HG03060 (cell line): ENCODE measurements around the gene RNF8.
"Not testable (repeated sequence)": the region's sequence is repeated elsewhere in the genome, so short reads cannot be mapped to it uniquely, and the experiment has no call there.

ENCODE experiments used
- ATAC-seq: cut with Tn5 transposase; IDR thresholded peaks from one replicate; pipeline ENCODE4 v1.9.1; 2021; ENCODE audit warnings: low read depth, moderate number of reproducible peaks; ENCODE audit not compliant: unreplicated experiment

RNF8 gene

GRCh38 chr6:37391120-37391519, 37.3 kb downstream of the RNF8 start:
- ATAC-seq: no peak

- no peak for ATAC-seq
Measured at GRCh38 chr6:37392821-37393220, 39.0 kb downstream of the RNF8 start.

GRCh38 chr6:37393381-37393929, 39.7 kb downstream of the RNF8 start:
- ATAC-seq: no peak

- no peak for ATAC-seq
Measured at GRCh38 chr6:37396571-37397180, 42.9 kb downstream of the RNF8 start.

- ATAC-seq: no peak
Measured at GRCh38 chr6:37399131-37399530, 45.3 kb downstream of the RNF8 start.

GRCh38 chr6:37399795-37400490, 46.2 kb downstream of the RNF8 start:
- ATAC-seq: no peak

- ATAC-seq: not testable (repeated sequence)
Measured at GRCh38 chr6:37401658-37402057, 47.9 kb downstream of the RNF8 start.

GRCh38 chr6:37406726-37407341, 53.1 kb downstream of the RNF8 start:
- ATAC-seq: no peak

GRCh38 chr6:37407948-37408347, 54.2 kb downstream of the RNF8 start:
- no peak for ATAC-seq

- ATAC-seq: no peak
Measured at GRCh38 chr6:37409501-37409900, 55.7 kb downstream of the RNF8 start.

GRCh38 chr6:37417393-37417792, 63.6 kb downstream of the RNF8 start:
- ATAC-seq: no peak

- no peak for ATAC-seq
Measured at GRCh38 chr6:37418722-37419121, 64.9 kb downstream of the RNF8 start.

- ATAC-seq: no peak
Measured at GRCh38 chr6:37426058-37426944, 72.5 kb downstream of the RNF8 start.

- ATAC-seq: no peak
Measured at GRCh38 chr6:37426945-37427510, 73.2 kb downstream of the RNF8 start.

- ATAC-seq: no peak
Measured at GRCh38 chr6:37429352-37429750, 75.6 kb downstream of the RNF8 start.

GRCh38 chr6:37432590-37432915, 78.8 kb downstream of the RNF8 start:
- ATAC-seq: peak; percentile 2

- peak; percentile 66 for ATAC-seq
Measured at GRCh38 chr6:37432916-37433656, 79.3 kb downstream of the RNF8 start, which contains the start of gene CMTR1. Gene CMTR1, plus strand, starts transcription at chr6:37433221. Its CDS starts 2,409 bp downstream, at chr6:37435630.

- peak; percentile 9 for ATAC-seq
Measured at GRCh38 chr6:37433657-37434271, 80.0 kb downstream of the RNF8 start.

- no peak for ATAC-seq
Measured at GRCh38 chr6:37435373-37435772, 81.6 kb downstream of the RNF8 start.
